ENCODE measurements around the gene UPP2.

GRCh38 chr2:158134055-158134454 is 32.4 kb downstream of the UPP2 start:
- TF ChIP-seq POLR2AphosphoS5 (IDR thresholded peaks at IDR 0.05; ENCODE audit: low read depth, low read length) (no peak), SIN3A (conservative IDR thresholded peaks at IDR 0.05 in 1 of 2, IDR thresholded peaks at IDR 0.05 in 1 of 2; ENCODE audit: low read depth in 1 of 2, low read length in 2 of 2) (no peak), CTCF (IDR thresholded peaks at IDR 0.05; ENCODE audit: control extremely low read depth in 1 of 3, insufficient read depth in 1 of 3, low read depth in 1 of 3, low read length in 3 of 3) (no peak), GABPA (IDR thresholded peaks at IDR 0.05; ENCODE audit: borderline replicate concordance, insufficient read depth, low read length) (no peak), TAF1 (IDR thresholded peaks at IDR 0.05; ENCODE audit: low read depth, low read length) (no peak), PHF8 (conservative IDR thresholded peaks at IDR 0.05; ENCODE audit: low read depth, low read length) (no peak), BCL11A (IDR thresholded peaks at IDR 0.05; ENCODE audit: low read depth in 2 of 2, low read length in 2 of 2) (no peak), SP1 (IDR thresholded peaks at IDR 0.05; ENCODE audit: low read depth, low read length) (no peak), SRF (IDR thresholded peaks at IDR 0.05; ENCODE audit: low read depth, low read length) (no peak), HDAC2 (IDR thresholded peaks at IDR 0.05; ENCODE audit: borderline replicate concordance in 1 of 2, low read depth in 2 of 2, low read length in 2 of 2) (no peak)
- TF ChIP-seq, protein P1, sequence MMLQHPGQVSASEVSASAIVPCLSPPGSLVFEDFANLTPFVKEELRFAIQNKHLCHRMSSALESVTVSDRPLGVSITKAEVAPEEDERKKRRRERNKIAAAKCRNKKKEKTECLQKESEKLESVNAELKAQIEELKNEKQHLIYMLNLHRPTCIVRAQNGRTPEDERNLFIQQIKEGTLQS (IDR thresholded peaks at IDR 0.05; ENCODE audit: insufficient read depth, low read depth, low read length): no peak
